SKM-1 (cell line): ENCODE measurements around the gene CRYGC.

Experiments used
- DNase-seq: peaks from one replicate; lab custom pipeline; 2025; ENCODE audit not compliant: unreplicated experiment; lab: John Stamatoyannopoulos, UW

Gene CRYGC, protein sequence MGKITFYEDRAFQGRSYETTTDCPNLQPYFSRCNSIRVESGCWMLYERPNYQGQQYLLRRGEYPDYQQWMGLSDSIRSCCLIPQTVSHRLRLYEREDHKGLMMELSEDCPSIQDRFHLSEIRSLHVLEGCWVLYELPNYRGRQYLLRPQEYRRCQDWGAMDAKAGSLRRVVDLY

GRCh38 chr2:208129744-208130711 lies at the start of gene CRYGC:
CRYGC (minus strand) TSS chr2:208129828; CDS start chr2:208129792, 36 bp downstream.
- no peak for DNase-seq

- DNase-seq = no peak
Observed at GRCh38 chr2:208179028-208179609, 49.5 kb upstream of the CRYGC start.

- no peak for DNase-seq
Observed at GRCh38 chr2:208175840-208176153, 46.2 kb upstream of the CRYGC start.

GRCh38 chr2:208175069-208175839 lies 45.6 kb upstream of the CRYGC start:
- DNase-seq = peak; percentile 16

- DNase-seq = no peak
Observed at GRCh38 chr2:208174144-208174543, 44.5 kb upstream of the CRYGC start.

- peak; percentile 68 for DNase-seq
Observed at GRCh38 chr2:208172125-208172524, 42.5 kb upstream of the CRYGC start.

DNA sequence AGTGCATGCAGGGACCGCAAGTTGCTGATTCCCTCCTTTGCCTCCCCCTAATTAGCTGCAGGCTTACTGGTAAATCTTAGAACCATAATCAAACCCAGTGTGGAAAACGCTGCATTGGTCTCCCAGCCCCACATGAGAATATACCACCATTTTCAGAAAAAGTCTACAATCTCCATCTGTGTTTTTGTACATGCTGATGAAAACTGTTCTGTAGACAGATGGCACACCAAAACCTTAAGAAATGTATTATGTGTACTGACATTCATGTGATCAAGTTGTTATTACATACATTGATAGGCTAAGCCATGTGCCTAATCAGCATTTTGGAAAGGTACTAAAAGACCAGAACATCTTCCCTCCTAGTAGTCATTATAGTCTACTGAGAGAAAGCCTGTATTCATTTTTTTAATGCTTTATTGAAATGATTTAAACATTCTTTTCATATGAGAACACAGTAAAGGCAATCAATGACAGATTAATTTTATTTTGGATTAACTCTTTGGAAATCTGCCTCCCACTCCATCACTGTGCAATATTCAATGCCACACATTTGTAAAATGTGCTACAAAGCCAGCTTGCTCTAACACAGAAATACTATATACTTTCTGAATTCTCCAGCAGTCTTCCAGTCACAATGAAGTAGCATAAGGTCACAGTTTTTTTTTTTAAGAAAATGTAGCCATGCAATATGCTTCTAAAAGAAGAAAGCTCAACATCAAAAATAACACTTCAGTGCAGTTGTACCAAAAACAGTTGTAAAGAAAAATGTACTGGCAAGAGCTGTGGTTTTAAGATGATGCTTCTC lies 35.5 kb upstream of the CRYGC start:
- DNase-seq = no peak

GRCh38 chr2:208163489-208163888 lies 33.9 kb upstream of the CRYGC start, which contains the start of gene CRYGA:
CRYGA (minus strand) TSS chr2:208163589; CDS start chr2:208163556, 33 bp downstream.
- no peak for DNase-seq

DNA sequence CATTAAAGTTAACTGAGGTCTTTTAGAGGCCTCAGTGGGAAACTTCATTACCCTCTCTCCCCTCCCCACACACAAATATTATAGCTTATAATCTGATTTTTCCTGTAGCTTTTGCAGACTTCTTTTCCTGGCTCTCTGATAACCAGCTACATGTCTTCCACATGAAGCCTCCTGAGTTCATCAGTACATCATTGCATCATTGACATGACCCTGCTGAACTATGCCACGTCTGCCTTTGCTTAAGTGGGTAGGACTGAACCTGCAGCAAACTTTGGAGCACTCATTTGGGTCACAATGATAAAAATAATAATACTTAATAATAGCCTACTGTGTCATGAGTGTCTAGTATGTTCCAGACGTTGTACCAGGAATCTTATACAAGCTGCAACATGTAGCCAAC lies 26.8 kb upstream of the CRYGC start:
- DNase-seq = no peak

DNA sequence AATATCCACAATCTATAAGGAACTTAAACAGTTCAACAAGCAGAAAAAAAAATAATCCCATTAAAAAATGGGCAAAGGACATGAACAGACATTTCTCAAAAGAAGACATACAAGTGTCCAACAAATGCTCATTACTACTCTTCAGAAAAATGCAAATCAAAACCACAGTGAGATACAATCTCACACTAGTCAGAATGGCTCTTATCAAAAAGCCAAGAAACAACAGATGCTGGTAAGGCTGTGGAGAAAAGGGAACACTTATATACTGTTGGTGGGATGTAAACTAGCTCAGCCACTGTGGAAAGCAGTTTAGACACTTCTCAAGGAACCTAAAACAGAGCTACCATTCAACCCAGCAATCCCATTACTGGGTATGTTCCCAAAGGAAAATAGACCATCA lies 23.5 kb upstream of the CRYGC start:
- no peak for DNase-seq

DNA sequence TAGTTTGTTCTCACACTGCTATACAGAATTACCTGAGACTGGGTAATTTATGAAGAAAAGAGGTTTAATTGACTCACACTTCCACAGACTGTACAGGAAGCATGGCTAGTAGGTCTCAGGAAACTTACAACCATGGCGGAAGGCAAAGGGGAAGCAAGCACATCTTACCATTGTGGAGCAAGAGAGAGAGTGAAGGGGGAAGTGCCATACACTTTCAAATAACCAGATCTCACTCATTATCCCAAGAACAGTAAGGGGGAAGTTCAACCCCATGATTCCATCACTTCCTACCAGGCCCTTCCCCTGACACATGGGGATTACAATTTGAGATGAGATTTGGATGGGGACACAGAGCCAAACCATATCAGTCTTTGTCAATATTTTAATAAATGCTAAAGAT lies 21.3 kb upstream of the CRYGC start:
- peak; percentile 55 for DNase-seq

DNA sequence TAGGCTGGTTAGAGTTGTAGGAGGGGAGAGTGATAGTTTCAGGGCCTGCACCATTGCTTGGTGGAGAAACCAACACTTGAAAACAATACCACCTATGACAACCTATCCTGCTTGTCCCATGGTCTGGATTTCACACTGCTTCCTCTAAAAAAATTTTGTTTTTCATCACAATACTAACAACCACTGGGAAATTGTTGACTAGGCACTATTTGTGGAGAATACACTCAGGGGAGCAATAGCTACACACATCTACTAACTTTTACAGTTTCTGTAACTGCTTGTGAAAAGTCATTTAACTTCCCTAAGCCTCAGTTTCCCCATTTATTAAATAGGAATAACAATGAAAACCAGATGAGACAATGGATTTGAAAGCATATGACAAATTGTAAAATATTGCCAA lies 20.5 kb upstream of the CRYGC start:
- no peak for DNase-seq

- no peak for DNase-seq
Observed at GRCh38 chr2:208148803-208149202, 19.2 kb upstream of the CRYGC start.

DNA sequence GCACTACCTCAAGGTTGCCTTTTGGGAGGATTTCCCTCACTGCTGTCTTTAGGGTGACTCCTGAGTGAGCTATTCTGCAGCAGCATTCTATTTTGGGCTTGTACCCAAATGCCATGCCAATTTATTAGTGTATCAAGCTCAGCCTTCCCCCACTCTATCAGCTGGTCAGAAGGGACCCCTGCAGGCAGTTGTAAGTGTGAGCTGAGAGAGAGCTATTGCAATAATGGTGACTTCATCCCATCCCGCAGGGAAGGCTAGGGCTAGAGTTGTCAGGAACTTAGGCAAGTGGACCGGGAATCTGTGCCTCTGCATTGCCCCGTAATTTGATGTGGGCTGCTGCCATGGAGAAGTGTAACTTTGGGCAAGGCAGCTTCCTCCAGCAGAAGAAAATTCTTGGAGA lies 18.1 kb upstream of the CRYGC start:
- DNase-seq = no peak

DNA sequence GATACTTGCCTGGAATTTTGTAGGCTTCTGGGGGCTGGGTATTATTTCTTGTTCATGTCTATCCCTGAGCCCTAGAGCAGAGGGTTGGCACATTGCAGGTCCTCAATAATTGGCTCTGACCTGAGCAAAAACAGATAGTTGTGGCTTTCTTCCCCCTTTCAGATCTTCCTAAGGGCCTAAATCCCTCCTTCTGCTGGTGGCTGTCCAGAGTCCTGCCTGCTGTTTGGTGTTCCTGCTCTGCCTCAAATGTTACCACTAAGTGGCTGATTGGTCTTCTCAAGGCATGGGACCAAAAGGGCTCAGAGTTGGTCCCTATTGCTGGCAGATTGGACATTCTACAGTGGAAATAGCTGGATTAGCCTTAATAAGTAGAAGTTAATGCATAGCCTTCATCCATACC lies 17.4 kb upstream of the CRYGC start:
- DNase-seq = no peak

DNA sequence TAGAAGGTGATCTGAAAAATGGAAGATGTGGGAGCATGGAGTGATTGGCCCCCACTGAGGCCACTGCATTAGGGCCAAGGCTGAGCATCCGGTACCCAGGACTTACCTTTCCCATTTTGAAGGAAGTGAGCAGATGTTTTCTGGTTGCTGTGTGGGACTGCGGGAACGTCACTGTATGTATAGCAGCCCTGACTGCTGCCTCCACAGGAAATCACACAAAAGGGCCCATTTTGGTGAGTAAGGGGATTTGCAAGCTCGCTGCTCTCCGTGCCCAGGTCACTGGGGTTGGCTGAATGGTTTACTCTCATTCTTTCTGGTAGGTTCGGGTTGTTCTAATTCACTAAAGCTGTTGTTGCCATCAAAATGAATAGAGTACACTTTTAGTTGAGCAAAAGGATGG lies 16.4 kb upstream of the CRYGC start, which contains the start of gene CRYGB:
TSS of gene CRYGB (minus strand) at position 153 of the 400 bp plus-strand sequence. CDS start at position 115, 38 bp downstream.
- DNase-seq = no peak

- no peak for DNase-seq
Observed at GRCh38 chr2:208142925-208143799, 13.5 kb upstream of the CRYGC start.

GRCh38 chr2:208142240-208142924 lies 12.8 kb upstream of the CRYGC start:
- no peak for DNase-seq

GRCh38 chr2:208139447-208139846 lies 9.8 kb upstream of the CRYGC start:
- no peak for DNase-seq
